Uterus (tissue), 2 donors: ENCODE results near the gene BNC2.

ENCODE experiments used
- POLR2A ChIP-seq, 2 donors: fragments of 450-650 bp; IDR thresholded peaks; one replicate each; pipeline ENCODE4 v1.6.1; 2016; ENCODE audit warnings: antibody characterized with exemption in 2 of 2, mild to moderate bottlenecking in 1 of 2, moderate library complexity in 1 of 2
- TF ChIP-seq, protein P1 (sequence below), 4 experiments: fragments of 200-600 bp in 2 of 4; fragments of 450-650 bp in 2 of 4; sonication (generic) in 2 of 4; IDR thresholded peaks; one replicate each; pipeline ENCODE4 v1.5.1; 2016 to 2019; ENCODE audit warnings: antibody characterized with exemption in 4 of 4, mild to moderate bottlenecking in 2 of 4, moderate library complexity in 1 of 4

DNA sequence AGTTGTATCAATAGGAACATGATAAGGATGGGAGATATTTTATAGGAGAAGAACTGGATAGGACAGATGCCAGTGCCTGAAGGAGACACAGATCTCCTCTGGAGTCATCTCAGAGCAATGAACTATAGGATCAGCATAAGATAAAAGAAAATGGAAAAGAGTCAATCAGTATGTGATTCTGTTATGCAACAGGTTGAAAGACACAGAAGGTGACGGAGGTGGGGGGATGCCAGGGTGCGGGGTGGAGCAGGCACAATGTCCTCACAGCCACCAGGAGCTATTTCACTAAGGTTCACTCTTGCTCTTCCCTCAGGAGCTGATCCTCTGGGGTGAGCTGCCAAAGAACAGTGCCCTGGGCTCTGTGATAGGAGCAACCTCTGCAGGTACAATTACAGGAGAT is 179.8 kb downstream of the BNC2 start:
- TF ChIP-seq, protein P1, sequence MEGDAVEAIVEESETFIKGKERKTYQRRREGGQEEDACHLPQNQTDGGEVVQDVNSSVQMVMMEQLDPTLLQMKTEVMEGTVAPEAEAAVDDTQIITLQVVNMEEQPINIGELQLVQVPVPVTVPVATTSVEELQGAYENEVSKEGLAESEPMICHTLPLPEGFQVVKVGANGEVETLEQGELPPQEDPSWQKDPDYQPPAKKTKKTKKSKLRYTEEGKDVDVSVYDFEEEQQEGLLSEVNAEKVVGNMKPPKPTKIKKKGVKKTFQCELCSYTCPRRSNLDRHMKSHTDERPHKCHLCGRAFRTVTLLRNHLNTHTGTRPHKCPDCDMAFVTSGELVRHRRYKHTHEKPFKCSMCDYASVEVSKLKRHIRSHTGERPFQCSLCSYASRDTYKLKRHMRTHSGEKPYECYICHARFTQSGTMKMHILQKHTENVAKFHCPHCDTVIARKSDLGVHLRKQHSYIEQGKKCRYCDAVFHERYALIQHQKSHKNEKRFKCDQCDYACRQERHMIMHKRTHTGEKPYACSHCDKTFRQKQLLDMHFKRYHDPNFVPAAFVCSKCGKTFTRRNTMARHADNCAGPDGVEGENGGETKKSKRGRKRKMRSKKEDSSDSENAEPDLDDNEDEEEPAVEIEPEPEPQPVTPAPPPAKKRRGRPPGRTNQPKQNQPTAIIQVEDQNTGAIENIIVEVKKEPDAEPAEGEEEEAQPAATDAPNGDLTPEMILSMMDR (IDR thresholded peaks at IDR 0.05): no peak
- no peak for TF ChIP-seq POLR2A (IDR thresholded peaks at IDR 0.05)
